SK-N-SH (cell line): ENCODE results near the gene KRTAP29-1.
"Not testable (repeated sequence)": the region's sequence is repeated elsewhere in the genome, so short reads cannot be mapped to it uniquely, and the experiment has no call there.

ENCODE experiments used
- EP300 ChIP-seq, 2 experiments: IDR thresholded peaks; 2 replicates each; pipeline versions ENCODE4 v1.4.0 to v1.6.1; 2012; ENCODE audit warnings: borderline replicate concordance in 1 of 2, low read depth in 1 of 2, low read length in 1 of 2
- EZH2phosphoT487 ChIP-seq: fragments of 200-600 bp; sonication (generic); IDR thresholded peaks from 2 replicates; pipeline ENCODE4 v1.6.1; 2017; ENCODE audit warnings: low read depth, mixed run types, mild to moderate bottlenecking, antibody characterized with exemption, moderate library complexity, borderline replicate concordance
- GABPA ChIP-seq: IDR thresholded peaks from 2 replicates; pipeline ENCODE4 v1.4.0; 2012; ENCODE audit warnings: low read depth, mild to moderate bottlenecking
- MXI1 ChIP-seq: IDR thresholded peaks from 2 replicates; pipeline ENCODE4 v1.6.1; 2012; ENCODE audit warnings: mild to moderate bottlenecking, low read depth, low read length, improper control_type of control experiment
- POLR2AphosphoS5 ChIP-seq: IDR thresholded peaks from 2 replicates; pipeline ENCODE4 v1.6.1; 2012; ENCODE audit warnings: low read depth, low read length
- RFX5 ChIP-seq: IDR thresholded peaks from 2 replicates; pipeline ENCODE4 v1.6.1; 2012; ENCODE audit warnings: mild to moderate bottlenecking, improper control_type of control experiment, low read length
- TAF1 ChIP-seq: IDR thresholded peaks from 2 replicates; pipeline ENCODE4 v1.6.1; 2012; ENCODE audit warnings: low read depth, mild to moderate bottlenecking, low read length, moderate library complexity, borderline replicate concordance
- TCF12 ChIP-seq: IDR thresholded peaks from 2 replicates; pipeline ENCODE4 v1.4.0; 2012
- TF ChIP-seq, protein P1 (sequence below): fragments of 200-600 bp; sonication (generic); IDR thresholded peaks from 2 replicates; pipeline ENCODE4 v1.6.1; 2017; ENCODE audit warnings: antibody characterized with exemption, mild to moderate bottlenecking, moderate library complexity
- TF ChIP-seq, protein P2 (sequence below): fragments of 150-350 bp; IDR thresholded peaks from 2 replicates; pipeline ENCODE4 v1.6.1; 2016; ENCODE audit warnings: mild to moderate bottlenecking, low read depth, low read length
- TF ChIP-seq, protein P3 (sequence below): IDR thresholded peaks from 2 replicates; pipeline ENCODE4 v1.4.0; 2012; ENCODE audit warnings: low read depth

DNA sequence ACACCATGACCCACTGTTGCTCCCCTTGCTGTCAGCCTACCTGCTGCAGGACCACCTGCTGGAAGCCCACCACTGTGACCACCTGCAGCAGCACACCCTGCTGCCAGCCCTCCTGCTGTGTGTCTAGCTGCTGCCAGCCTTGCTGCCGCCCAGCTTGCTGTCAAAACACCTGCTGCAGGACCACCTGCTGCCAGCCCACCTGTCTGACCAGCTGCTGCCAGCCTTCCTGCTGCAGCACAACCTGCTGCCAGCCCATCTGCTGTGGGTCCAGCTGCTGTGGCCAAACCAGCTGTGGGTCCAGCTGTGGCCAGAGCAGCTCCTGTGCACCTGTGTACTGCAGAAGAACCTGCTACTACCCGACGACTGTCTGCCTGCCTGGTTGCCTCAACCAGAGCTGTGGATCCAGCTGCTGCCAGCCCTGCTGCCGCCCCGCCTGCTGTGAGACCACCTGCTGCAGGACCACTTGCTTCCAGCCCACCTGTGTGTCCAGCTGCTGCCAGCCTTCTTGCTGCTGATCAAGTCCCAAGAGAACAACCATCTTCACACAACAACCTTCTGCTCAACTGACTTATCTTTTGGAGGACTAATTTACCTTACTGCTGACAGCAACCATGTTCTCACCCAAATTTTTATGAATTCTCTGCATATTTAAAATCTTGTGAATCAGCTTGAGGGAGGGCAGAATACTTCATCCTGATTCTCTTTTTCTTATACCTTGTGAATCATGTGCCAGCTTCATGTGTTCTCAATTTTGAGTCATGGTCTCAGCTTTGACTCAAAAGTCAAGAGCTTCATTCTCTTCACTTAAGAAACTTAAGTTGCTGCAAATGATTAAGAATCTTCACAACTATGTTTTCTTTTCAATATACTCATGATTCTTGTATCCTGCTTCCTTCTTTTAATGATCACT, 47.0 kb downstream of the KRTAP29-1 start, which contains the start of gene KRTAP9-9:
- TF ChIP-seq, protein P1, sequence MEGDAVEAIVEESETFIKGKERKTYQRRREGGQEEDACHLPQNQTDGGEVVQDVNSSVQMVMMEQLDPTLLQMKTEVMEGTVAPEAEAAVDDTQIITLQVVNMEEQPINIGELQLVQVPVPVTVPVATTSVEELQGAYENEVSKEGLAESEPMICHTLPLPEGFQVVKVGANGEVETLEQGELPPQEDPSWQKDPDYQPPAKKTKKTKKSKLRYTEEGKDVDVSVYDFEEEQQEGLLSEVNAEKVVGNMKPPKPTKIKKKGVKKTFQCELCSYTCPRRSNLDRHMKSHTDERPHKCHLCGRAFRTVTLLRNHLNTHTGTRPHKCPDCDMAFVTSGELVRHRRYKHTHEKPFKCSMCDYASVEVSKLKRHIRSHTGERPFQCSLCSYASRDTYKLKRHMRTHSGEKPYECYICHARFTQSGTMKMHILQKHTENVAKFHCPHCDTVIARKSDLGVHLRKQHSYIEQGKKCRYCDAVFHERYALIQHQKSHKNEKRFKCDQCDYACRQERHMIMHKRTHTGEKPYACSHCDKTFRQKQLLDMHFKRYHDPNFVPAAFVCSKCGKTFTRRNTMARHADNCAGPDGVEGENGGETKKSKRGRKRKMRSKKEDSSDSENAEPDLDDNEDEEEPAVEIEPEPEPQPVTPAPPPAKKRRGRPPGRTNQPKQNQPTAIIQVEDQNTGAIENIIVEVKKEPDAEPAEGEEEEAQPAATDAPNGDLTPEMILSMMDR = not testable (repeated sequence)
- TF ChIP-seq, protein P2, sequence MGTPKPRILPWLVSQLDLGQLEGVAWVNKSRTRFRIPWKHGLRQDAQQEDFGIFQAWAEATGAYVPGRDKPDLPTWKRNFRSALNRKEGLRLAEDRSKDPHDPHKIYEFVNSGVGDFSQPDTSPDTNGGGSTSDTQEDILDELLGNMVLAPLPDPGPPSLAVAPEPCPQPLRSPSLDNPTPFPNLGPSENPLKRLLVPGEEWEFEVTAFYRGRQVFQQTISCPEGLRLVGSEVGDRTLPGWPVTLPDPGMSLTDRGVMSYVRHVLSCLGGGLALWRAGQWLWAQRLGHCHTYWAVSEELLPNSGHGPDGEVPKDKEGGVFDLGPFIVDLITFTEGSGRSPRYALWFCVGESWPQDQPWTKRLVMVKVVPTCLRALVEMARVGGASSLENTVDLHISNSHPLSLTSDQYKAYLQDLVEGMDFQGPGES = not testable (repeated sequence)
- not testable (repeated sequence) for TF ChIP-seq MXI1; EP300 (IDR thresholded peaks at IDR 0.05; ENCODE audit: borderline replicate concordance in 1 of 2, low read depth in 1 of 2, low read length in 1 of 2); POLR2AphosphoS5; TAF1; TCF12; RFX5; GABPA; EZH2phosphoT487
- TF ChIP-seq, protein P3, sequence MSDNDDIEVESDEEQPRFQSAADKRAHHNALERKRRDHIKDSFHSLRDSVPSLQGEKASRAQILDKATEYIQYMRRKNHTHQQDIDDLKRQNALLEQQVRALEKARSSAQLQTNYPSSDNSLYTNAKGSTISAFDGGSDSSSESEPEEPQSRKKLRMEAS = not testable (repeated sequence)
